HG03095 (cell line): Measurements from ENCODE around the gene LATS1.
A peak's percentile ranks its signal among the peaks of the same experiment; 100 is the strongest.
"Not testable (repeated sequence)": the region's sequence is repeated elsewhere in the genome, so short reads cannot be mapped to it uniquely, and the experiment has no call there.

Experiments used
- ATAC-seq: cut with Tn5 transposase; IDR thresholded peaks from one replicate; pipeline ENCODE4 v1.9.1; 2021; ENCODE audit warnings: moderate library complexity; ENCODE audit not compliant: unreplicated experiment

The LATS1 gene

GRCh38 chr6:149717588-149718458, at the start of gene LATS1:
LATS1 (minus strand) TSS chr6:149718101; CDS start chr6:149702126, 15,975 bp downstream.
- ATAC-seq, result peak; percentile 88

- no peak for ATAC-seq
Observed at GRCh38 chr6:149766156-149766769, 48.4 kb upstream of the LATS1 start.

- no peak for ATAC-seq
Observed at GRCh38 chr6:149763866-149764265, 46.0 kb upstream of the LATS1 start.

- ATAC-seq, result peak; percentile 96
Observed at GRCh38 chr6:149761438-149761837, 43.5 kb upstream of the LATS1 start.

GRCh38 chr6:149756261-149756636, 38.3 kb upstream of the LATS1 start:
- ATAC-seq, result no peak

GRCh38 chr6:149755300-149756260, 37.7 kb upstream of the LATS1 start:
- ATAC-seq, result peak; percentile 68

- ATAC-seq, result no peak
Observed at GRCh38 chr6:149754548-149754947, 36.6 kb upstream of the LATS1 start.

- not testable (repeated sequence) for ATAC-seq
Observed at GRCh38 chr6:149753374-149753637, 35.4 kb upstream of the LATS1 start.

- no peak for ATAC-seq
Observed at GRCh38 chr6:149752600-149753373, 34.9 kb upstream of the LATS1 start.

- not testable (repeated sequence) for ATAC-seq
Observed at GRCh38 chr6:149751920-149752319, 34.0 kb upstream of the LATS1 start.

GRCh38 chr6:149751239-149751638, 33.3 kb upstream of the LATS1 start:
- no peak for ATAC-seq

- peak; percentile 28 for ATAC-seq
Observed at GRCh38 chr6:149750136-149750609, 32.3 kb upstream of the LATS1 start.

- peak; percentile 84 for ATAC-seq
Observed at GRCh38 chr6:149749594-149750135, 31.8 kb upstream of the LATS1 start, which contains the start of gene PCMT1. PCMT1 (plus strand) TSS chr6:149749741; CDS start chr6:149749902, 161 bp downstream.

GRCh38 chr6:149749082-149749593, 31.2 kb upstream of the LATS1 start:
- ATAC-seq, result peak; percentile 0

- ATAC-seq, result peak; percentile 51
Observed at GRCh38 chr6:149746147-149746946, 28.4 kb upstream of the LATS1 start, which contains the start of gene NUP43. NUP43 (minus strand) TSS chr6:149746529; CDS start chr6:149746495, 34 bp downstream.

- ATAC-seq, result not testable (repeated sequence)
Observed at GRCh38 chr6:149745252-149745651, 27.4 kb upstream of the LATS1 start.

- ATAC-seq, result no peak
Observed at GRCh38 chr6:149734915-149735314, 17.0 kb upstream of the LATS1 start.

- no peak for ATAC-seq
Observed at GRCh38 chr6:149733089-149733720, 15.3 kb upstream of the LATS1 start.
